ENCODE data around the gene STX16.
A peak's percentile ranks its signal among the peaks of the same experiment; 100 is the strongest.
"Not testable (repeated sequence)": the region's sequence is repeated elsewhere in the genome, so short reads cannot be mapped to it uniquely, and the experiment has no call there.

Gene STX16

DNA sequence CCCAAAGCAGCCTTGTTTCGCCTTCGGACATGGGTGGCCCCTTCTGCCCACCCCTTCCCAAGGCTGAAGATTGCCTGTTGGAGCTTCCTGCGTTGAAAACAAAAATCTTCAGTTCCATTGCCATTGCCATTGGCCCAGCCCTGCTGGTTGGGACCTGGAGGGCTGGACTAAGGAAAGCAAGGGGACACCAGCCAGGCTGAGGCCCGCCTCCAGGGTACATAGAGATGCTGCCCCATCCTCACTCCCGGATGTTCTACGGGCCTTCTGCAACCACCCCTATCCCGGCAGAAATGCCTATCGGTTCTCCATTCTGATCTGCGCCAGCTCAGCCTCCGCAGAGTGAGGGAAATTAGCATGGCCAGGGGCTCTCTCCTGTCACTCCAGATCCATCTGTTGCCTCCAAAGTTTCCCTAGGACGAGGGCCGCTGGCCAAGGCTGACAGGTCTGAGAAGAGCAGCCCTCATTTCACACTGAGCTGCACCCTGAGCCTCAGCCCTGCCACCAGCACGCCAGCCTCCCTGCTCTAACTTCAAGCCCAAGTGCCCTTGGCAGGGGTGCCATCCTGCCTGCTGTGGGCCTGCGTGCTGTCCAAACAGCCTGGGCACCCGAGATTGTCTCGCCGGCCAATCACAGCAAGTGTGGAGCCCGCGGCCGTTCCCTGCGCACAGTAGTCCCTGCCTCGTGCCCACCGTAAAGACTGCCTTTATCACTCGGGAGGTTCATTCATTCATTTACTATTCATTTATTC is 13.4 kb upstream of the STX16 start:
- DNase-seq (ENCODE audit: low spot score), result no peak

DNA sequence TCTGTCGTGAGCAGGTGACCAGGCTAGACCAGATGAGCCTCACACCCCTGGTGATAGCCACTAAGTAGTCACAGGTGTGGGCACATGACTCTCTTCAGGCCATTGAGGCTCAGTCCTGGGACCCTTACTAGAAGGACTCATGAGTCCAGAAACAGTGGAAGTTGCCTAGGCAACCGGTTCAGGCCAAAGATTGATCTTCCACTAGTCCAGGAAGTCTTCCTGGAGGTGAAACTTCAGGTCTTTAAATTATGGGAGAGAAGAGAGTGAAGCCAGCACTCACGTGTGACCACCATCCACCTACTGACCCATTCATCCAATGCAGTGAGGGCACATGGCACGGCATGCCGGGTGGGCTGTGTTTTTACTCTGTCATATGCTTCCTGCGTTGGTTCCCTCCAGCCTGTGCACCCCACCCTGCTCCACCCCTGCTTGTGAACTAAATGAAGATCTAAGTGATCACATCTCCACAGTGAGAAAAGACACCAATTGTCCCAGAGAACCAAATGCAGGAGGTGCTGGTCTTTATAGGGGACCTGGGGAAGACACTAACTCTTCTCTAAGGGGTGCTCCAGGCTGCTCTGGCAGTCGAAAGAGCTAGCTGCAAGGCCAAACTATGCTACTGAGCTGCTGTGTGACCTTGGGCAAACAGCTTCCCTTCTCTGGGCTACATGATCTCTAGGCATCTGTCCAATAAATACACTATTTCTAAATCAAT is 12.5 kb upstream of the STX16 start:
- DNase-seq (ENCODE audit: low spot score), result no peak

DNA sequence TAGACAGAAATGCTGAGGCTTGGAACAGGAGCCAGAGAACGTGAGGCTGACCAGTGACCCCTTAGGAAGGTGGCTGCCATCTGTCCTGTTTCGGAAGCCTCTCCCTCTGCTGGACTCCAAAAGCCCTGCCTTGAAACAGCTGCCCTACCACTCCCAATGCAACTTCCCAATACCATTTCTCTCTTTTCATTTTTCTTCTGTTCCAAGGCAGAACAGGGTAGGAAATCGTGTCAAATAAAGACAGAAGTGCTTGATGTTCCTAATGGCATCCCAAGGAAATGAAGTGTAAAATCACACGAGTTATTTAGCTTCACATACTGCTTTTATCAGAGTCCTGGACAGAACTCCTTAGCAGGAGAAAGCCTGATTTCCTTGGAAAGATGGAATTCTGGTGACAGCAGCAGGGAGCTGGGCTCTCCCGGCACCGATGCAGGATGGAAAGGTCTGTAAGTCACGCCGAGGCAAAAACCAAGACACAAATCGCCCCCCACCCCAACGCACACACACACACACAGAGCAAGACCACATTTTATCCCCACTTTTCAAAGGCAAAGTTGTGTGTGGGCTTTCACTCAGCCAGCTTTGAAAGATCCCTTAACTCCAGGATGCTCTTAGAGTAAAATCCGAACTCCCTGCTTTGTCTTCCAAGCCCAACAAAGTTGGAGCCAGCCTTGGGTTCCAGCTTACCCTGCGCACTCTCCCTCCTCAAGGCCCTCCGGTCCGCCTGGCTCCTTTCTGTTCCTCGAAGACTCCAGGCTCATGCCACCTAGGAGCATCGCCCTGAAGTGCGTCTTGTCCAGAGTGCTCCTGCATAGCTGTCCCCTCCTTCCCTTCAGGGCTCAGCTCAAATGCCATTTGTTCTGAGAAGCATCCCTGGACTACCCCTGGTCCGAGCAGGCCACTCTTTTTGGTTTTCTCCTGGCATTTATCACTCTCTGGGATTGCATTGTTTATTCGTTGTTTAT is 11.6 kb upstream of the STX16 start:
- no peak for DNase-seq (ENCODE audit: low spot score)

DNA sequence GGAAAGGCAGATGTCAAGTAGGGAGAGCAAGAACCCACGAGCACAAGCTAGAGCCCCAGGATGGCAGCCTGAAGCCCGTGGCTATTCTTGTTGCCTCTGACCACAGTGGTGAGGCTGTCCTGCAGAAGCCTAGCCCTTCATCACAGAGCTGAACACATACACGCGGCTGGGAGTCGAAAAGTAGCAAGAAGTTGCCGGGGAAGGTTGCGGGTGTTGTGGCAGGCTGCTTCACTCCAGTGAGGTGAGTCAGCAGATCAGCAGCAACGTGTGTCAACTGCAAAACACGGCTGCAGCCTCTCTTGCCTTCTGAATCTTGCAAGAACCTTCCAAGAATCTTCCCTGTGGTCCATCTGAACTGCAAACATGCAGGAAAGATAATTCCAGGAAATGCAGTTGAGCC is 10.6 kb upstream of the STX16 start:
- no peak for DNase-seq (ENCODE audit: low spot score)

DNA sequence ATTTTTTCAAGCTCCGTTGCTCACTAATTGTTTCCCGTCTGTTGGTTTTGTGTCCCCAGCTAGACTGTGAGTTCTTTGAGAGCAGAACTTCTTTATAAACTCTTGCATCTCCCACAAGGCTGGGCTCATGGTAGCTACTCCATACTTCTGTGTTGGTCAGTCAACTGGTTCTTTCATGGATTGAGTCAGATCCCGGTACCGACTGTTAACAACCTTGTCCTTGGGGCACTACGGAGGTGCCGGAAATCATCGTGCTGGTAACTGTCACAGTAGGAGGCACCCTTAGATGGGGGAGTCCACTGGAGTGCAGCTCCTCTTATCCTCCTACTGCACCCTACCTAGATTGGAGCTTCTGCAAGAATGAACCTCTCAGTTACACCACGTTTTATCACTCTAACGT is 8.6 kb upstream of the STX16 start:
- no peak for DNase-seq (ENCODE audit: low spot score)

DNA sequence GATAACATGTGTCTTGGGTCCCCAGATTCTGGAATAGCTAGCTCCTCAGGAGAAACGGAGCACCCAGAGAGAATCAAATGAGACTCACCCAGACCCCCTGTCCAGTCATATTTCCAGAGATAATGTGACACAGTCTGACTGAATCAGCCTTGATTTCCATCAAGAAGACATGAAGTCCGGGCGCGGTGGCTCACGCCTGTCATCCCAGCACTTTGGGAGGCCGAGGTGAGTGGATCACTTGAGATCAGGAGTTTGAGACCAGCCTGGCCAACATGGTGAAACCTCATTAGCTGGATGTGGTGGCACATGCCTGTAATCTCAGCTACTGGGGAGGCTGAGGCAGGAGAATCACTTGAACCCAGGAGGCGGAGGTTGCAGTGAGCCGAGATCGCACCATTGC is 8.2 kb upstream of the STX16 start:
- not testable (repeated sequence) for DNase-seq (ENCODE audit: low spot score)

DNA sequence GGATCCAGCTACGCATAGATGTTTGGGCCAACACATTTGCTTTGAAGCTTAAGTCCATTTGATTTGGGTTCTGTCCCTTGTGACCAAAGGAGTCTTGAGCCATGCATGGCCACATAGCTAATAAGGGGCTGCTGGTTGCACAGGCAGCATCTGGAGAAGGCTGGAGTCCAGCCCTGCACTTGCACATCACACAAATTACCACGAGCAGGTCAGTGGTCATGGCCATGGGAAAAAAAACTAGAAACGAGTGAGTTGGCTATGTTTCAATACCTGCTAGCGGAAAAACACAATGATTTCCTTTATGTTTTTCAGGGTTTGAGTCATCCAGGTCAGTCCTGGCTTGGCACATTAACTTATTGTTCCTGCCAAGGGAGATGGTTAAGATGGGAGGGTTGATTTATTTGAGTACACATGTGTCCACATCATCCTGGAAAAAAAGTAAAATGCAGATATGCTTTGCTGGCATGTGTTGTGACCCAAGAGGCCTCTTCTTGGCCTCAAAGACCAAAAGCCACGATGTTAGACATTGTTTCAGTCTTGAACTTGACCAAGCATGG is 5.6 kb upstream of the STX16 start:
- DNase-seq (ENCODE audit: low spot score), result no peak

DNA sequence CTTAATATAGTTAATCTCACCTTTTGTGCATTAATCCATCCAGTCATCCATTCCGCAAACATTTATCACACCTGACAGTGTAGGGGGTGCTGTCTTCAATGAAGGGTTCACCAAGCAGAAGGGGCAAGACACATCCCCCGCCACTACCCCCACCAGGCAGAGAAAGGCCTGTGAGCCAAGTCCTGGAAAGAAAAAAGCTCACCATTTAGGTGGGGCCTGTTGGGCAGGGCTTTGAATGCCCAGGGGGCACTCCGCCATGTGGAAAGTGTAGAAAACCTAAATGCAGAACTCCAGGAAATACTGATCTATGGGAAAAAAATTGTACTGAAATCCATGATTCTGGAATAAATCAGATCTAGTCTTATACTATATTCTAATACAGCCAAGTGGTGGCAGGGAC is 4.8 kb upstream of the STX16 start:
- no peak for DNase-seq (ENCODE audit: low spot score)

DNA sequence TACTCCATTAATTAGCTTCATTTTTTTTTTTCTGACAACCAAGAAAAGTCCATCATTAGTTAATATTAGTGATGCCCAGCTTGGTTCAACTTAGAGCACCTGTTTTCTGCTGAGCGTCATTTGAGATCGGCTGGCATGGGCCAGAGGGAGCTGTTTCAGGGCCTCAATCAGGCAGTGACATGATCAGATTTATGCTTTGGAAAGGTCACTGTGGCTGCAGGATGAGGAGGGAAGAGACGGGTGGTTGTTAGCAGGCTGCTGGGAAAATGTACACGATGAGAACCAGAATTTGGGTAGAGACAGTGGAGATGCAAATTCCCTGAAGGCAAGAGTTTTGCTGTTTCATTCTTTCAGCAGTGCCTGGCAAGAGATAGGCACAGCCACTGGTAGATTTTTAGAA is 4.4 kb upstream of the STX16 start:
- no peak for DNase-seq (ENCODE audit: low spot score)

DNA sequence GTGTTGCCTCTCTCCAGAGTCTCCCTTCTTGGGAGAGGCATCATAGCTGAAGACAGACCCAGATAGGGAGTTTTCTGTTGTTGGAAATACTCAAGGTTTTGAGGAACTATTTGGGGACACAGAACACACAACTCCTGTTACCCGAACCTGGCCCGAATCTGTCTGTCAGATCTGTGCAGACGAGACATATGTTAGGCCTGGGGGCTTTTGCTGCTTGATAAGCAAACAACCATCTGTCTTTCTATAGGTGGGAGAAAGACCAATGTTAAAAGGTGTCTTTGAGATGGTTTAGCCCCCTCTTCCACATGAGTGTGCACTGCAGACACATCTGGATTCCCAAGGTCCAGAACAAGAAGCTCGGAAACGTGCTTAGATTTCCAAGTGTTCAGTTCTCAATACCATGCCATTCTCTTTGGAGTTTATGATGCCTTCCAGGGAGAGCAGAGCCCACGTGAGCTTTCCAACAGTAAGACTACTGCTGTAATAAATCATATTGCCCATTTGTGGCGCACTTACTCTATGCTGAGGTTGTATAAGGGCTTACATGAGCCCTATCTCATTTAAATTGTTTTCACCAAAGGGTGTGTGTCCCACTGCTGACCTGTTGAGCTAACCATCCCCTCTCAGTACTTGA is 3.8 kb upstream of the STX16 start:
- DNase-seq (ENCODE audit: low spot score), result no peak

DNA sequence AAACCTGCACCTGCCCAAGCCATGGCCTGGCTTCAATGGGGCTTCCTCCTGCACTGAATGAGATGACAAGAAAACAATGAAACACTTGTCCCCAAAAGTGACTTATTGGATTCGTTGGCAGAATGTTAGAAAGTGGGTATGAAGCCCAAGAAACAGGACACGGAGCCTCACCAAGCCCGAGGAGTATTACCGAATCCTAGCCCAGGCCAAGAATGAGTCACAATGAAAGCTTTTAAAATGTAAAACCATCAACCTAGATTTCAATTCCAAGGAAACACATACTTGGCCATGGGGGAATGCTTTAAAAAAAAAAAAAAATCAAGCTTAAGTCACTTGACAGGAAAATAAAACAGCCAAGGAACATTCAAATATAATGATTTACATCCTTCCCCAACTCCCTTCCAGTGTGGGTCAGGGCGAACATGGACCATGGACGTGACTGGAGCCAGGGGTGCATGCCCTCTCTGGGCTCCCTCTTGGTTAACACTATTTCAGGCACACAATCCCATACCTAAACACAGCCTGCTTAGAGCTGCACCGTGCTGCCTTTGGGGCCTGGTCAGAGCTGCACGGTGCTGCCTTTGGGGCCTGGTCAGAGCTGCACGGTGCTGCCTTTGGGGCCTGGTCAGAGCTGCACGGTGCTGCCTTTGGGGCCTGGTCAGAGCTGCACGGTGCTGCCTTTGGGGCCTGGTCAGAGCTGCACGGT is 3.1 kb upstream of the STX16 start:
- no peak for DNase-seq (ENCODE audit: low spot score)

DNA sequence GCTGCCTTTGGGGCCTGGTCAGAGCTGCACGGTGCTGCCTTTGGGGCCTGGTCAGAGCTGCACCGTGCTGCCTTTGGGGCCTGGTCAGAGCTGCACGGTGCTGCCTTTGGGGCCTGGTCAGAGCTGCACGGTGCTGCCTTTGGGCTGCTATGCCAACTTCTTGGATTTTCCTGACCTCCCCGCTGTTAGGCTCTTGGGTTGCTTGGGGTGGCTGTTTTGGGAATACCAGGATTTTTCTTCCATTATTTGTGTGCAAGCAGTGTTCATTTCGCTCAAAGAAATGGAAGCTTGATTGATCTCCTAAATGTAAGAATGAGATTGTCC is 2.6 kb upstream of the STX16 start:
- not testable (repeated sequence) for DNase-seq (ENCODE audit: low spot score)

DNA sequence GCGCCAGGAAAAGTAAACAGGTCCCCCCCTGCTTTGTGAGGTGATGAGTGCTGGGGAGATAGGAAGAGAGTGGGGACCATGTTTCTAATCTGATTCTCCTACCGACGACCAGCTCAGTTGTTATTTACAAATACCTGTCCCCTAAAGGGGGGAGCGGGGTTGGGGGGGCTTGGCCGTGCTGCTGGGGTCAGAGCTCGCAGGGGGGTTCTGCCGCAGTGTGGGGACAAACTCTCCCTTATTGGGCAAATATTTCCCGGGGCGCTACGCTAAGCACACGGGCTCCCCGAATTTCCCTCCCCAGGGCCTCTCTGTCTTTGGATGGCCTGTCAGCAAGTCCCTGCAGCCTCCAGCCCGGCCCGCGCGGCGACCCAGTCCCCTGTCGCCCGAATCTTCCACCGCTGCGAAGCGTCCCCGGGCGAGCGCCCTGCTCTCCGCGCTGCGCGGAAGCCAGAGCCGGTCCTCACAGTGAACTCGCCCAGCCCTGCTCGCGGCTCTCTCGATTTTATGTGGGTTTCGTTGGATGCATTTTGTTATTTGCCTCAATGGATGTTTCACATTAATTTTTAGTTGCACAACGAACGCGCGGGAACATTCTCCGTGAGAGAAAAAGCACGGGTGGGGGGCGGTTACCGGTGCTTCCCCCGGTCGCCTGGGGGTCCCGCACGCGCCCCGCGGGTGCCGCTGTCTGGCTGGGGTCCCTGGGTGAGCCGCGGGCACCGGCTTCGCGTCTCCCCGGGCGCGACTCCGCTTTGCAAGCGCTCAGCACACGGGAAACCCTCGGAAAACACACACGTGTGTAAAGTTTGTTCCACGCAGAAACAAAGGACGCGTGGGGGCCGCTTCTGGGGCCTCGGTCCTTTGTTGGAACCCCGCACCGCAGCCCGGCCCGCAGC is 1.5 kb upstream of the STX16 start:
- DNase-seq (ENCODE audit: low spot score), result peak; percentile 57

DNA sequence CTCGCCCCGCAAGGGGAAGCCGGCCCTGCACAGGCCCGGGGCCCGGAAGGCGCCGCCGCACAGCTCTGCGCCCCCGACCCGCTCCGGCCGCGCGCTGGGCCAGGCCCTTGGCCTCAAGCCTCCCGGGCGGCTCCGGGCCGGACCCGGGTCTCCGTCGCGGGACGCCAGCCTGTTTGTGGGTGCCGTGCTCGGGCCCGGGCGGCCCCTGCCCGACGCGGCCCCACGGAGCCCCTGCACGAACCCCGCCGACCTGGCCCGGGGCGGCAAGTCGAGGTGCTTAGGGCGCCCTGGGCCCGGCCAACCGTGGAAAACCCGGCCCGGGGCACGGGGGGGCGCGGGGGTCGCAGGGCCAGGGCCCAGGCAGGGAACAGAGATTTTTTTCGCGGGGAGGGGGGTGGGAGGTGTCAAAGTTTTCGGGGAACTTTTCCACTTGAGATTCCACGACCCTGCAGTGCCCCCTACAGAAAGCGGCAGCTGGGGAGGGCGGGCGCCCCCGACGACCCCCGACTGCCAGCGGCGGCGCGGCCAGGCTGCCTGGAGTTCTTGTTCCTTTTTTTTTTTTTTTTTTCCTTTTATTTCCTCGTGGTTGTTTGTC is 805 bp upstream of the STX16 start:
- peak; percentile 66 for DNase-seq (ENCODE audit: low spot score)

DNA sequence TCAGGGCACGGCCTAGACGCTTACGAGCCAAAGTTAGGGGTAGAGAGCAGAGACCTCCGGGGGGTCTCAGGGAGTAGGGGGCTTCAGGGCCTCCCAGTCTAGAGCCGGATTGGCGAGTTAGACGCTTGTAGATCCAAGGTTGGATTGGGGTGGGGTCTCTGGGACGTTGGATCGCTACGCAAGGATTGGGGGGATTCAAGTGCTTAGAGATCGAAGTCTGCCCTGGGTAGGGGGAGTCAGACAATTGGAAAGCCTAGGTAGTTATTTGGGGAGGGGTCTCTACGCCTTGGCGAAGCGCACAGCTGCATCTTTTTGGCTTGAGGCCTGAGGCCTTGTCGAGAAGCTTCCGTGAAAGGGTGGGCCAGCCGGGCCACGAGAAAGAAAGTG is 469 bp downstream of the STX16 start:
- DNase-seq (ENCODE audit: low spot score), result no peak

DNA sequence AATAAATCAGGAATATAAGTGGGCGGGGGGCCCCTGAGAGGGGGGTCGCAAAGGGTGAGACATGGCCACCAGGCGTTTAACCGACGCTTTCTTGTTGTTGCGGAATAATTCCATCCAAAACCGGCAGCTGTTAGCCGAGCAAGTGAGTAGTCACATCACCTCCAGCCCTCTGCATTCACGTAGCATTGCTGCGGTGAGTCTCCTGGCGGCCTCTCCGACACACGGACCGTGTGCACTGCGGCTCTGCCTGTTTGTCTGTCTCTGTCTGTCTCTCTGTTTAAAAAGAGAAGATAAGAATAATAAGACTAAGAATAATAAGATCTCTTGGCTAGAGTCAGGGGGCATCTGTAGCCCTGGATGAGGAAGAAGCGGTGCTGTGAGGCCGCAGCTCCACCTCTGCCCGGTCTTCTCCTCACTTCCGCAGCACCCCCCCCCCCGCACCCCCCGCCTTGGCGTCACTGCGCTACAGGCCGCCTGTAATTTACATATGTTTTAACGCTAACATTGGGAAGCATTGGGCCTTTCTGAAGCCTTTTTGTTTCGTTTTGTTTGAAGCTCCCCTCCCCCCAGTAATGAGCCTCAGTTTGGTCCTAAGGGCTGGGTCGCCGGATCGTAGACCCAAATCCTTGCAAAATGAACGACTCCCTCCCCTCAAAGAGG is 993 bp downstream of the STX16 start:
- peak; percentile 72 for DNase-seq (ENCODE audit: low spot score)

DNA sequence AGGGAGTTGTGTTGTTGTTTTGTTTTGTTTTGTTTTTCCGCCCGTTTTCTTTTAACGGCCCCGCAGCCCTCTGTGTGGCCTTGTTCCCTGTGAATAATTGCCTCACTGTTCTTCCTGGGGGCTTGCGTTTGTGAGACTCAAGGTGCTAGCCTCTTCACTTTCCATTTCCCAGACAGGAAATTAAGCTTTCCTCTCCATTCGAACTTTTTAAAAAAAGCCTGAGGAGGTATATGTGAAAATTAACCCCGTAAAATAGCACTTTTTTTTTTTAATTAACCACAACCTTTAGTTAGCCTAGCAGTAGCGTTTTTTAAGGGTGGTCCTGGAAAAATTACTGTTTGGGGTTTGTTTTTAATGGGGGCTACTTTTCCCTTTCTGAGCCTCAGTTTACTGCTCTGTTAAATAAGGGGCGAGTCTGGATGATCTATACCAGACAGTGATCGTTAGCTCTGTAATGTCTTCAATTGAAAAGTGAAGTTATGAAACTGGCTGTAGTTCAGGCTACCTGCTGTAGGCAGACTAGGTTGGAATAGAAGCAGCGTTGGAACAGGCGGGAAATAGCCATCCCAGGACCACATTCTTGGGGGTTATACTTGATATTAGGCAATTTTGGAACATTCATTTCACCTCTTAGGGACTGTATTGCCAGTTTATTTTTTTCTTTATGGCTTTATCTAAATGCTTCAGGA is 1.7 kb downstream of the STX16 start:
- DNase-seq (ENCODE audit: low spot score), result no peak

DNA sequence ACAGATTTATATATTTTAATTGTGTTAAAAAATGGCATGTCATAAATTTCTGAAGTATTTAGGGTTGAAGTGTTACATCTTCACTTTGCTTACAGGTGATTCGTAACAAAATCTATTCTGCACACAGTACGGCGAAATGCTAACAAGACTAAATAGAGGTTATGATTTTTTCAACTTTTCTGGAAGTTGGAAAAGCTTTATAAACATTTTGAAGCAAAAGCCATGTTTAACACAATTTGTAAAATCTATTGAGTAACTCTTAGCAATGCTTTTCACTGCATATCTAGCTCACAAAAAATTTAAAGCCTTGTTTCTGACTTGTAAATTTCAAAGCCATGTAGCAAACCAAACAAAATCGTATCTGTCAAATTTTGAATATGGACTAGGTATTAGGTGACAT is 3.3 kb downstream of the STX16 start:
- no peak for DNase-seq (ENCODE audit: low spot score)

Measured in HuH-7.5 (cell line).